PC-3 (cell line): ENCODE results near the gene DBNDD1. TPM values are rescaled to one million over a fixed set of nuclear protein-coding genes. Genes with fewer than 3 reads are reported as not detected.
"Not testable (repeated sequence)": the region's sequence is repeated elsewhere in the genome, so short reads cannot be mapped to it uniquely, and the experiment has no call there.

Experiments
- ATAC-seq: fragments of 200-7000 bp; cut with Tn5 transposase; 2 replicates; pipeline ENCODE4 v1.9.1; 2020; ENCODE audit warnings: mild to moderate bottlenecking, moderate library complexity
- Bru-seq: library from RNA; stranded (reverse); fragments of 400-500 nt; gene quantifications from one replicate; lab custom pipeline; 2021; lab: Mats Ljungman, UMichigan
- BruChase-seq, 2 experiments: library from RNA; stranded (reverse); fragments of 400-500 nt; gene quantifications; one replicate each; lab custom pipeline; 2021; lab: Mats Ljungman, UMichigan
- BruUV-seq: library from RNA; stranded (reverse); fragments of 400-500 nt; replicated peaks from 2 replicates; lab custom pipeline; 2021; lab: Mats Ljungman, UMichigan
- CTCF ChIA-PET: fragments of 300-600 bp; sonication (Branson Sonifier 250); formaldehyde crosslinking; loops from one replicate; lab custom pipeline; 2022; ENCODE audit warnings: antibody characterized with exemption; lab: Charles Lee
- POLR2A ChIA-PET: fragments of 300-600 bp; sonication (Branson Sonifier 250); formaldehyde crosslinking; loops from one replicate; lab custom pipeline; 2022; ENCODE audit warnings: antibody characterized with exemption; ENCODE audit not compliant: unreplicated experiment; lab: Charles Lee
- DNase-seq: peaks from one replicate; pipeline ENCODE4 v3.0.0-alpha.2; 2015
- H2AFZ ChIP-seq: fragments of 300-600 bp; sonication (generic); 2 replicates; pipeline ENCODE4 v1.6.0; 2016; ENCODE audit warnings: antibody characterized with exemption, low read length
- H3F3A ChIP-seq: fragments of 300-600 bp; sonication (generic); one replicate; pipeline ENCODE4 v1.6.0; 2017; ENCODE audit warnings: antibody characterized with exemption, low read length, control low read depth, mild to moderate bottlenecking; ENCODE audit not compliant: unreplicated experiment
- H3K27ac ChIP-seq: fragments of 300-600 bp; sonication (generic); 2 replicates; pipeline ENCODE4 v1.5.1; 2016; ENCODE audit warnings: mild to moderate bottlenecking, low read length
- H3K27me3 ChIP-seq: fragments of 300-600 bp; sonication (generic); 2 replicates; pipeline ENCODE4 v1.6.1; 2016; ENCODE audit warnings: low read length, mixed read lengths
- H3K36me3 ChIP-seq: fragments of 300-600 bp; sonication (generic); 2 replicates; pipeline ENCODE4 v1.6.1; 2016; ENCODE audit warnings: low read depth, mixed run types, low read length, mixed read lengths
- H3K4me1 ChIP-seq: fragments of 300-600 bp; sonication (generic); 2 replicates; pipeline ENCODE4 v1.5.1; 2016; ENCODE audit warnings: low read length; ENCODE audit not compliant: insufficient read depth
- H3K4me2 ChIP-seq: fragments of 300-600 bp; sonication (generic); 2 replicates; pipeline ENCODE4 v1.6.0; 2016; ENCODE audit warnings: low read length
- H3K4me3 ChIP-seq: fragments of 300-600 bp; sonication (generic); 2 replicates; pipeline ENCODE4 v1.5.1; 2016; ENCODE audit warnings: mild to moderate bottlenecking, low read length, mixed read lengths
- H3K79me2 ChIP-seq: fragments of 300-600 bp; sonication (generic); 2 replicates; pipeline ENCODE4 v1.6.1; 2017; ENCODE audit warnings: low read length, mixed read lengths
- H3K9ac ChIP-seq: fragments of 300-600 bp; sonication (generic); 2 replicates; pipeline ENCODE4 v1.6.0; 2016; ENCODE audit warnings: mild to moderate bottlenecking, low read length
- H3K9me2 ChIP-seq: fragments of 300-600 bp; sonication (generic); replicated peaks from 2 replicates; pipeline ENCODE4 v1.6.1; 2016; ENCODE audit warnings: mixed run types, low read length, mixed read lengths
- H3K9me3 ChIP-seq: fragments of 300-600 bp; sonication (generic); 2 replicates; pipeline ENCODE4 v1.6.1; 2016; ENCODE audit warnings: low read length, mixed read lengths
- H4K20me1 ChIP-seq: fragments of 300-600 bp; sonication (generic); 2 replicates; pipeline ENCODE4 v1.6.1; 2016; ENCODE audit warnings: low read length, mixed read lengths
- EZH2 ChIP-seq: fragments of 300-600 bp; sonication (generic); IDR thresholded peaks from one replicate; pipeline ENCODE4 v1.6.1; 2017; ENCODE audit warnings: antibody characterized with exemption, mild to moderate bottlenecking, low read length; ENCODE audit not compliant: unreplicated experiment
- EZH2phosphoT487 ChIP-seq: fragments of 300-600 bp; sonication (generic); IDR thresholded peaks from 2 replicates; pipeline ENCODE4 v1.6.1; 2018; ENCODE audit warnings: mild to moderate bottlenecking, antibody characterized with exemption, low read length, borderline replicate concordance
- intact Hi-C: fragments of 100-400 bp; cut with micrococcal nuclease; formaldehyde crosslinking; loops from 2 replicates; pipeline ENCODE4 v1.9.0; 2023
- long read RNA-seq: library from polyadenylated mRNA; unstranded; transcript quantifications from one replicate; pipeline ENCODE4 v2.0.0, GENCODE V29; 2021; ENCODE audit not compliant: unreplicated experiment
- total RNA-seq: library from RNA; depleted of rRNA; stranded (reverse); fragments of >200 nt; gene quantifications from 2 replicates; pipeline ENCODE4 v1.2.3, GENCODE V29; 2014; rRNA removed
- TF ChIP-seq, protein P1 (sequence below): fragments of 300-600 bp; sonication (generic); conservative IDR thresholded peaks from 2 replicates; pipeline ENCODE4 v1.5.1; 2017; ENCODE audit warnings: antibody characterized with exemption, low read depth, mild to moderate bottlenecking, low read length

The DBNDD1 gene, protein sequence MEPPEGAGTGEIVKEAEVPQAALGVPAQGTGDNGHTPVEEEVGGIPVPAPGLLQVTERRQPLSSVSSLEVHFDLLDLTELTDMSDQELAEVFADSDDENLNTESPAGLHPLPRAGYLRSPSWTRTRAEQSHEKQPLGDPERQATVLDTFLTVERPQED
- total RNA-seq (19.2 and 21.1 TPM in 2 replicates), Bru-seq, nascent RNA (percentile 44 among the genes with signal in this experiment), BruChase-seq, experiment 1, labeled RNA remaining after a 6-hour chase (percentile 58 among the genes with signal in this experiment), BruChase-seq, experiment 2, labeled RNA remaining after a 2-hour chase (percentile 46 among the genes with signal in this experiment)
- long read RNA-seq, transcript DBNDD1-207 (1 exons, 2,889 nt) = minor isoform, 12 of 52 reads
- long read RNA-seq, transcript DBNDD1-201 (4 exons, 2,079 nt) = major isoform, 35 of 52 reads
- long read RNA-seq, partial matches to known transcripts = 0 of 52 reads
- long read RNA-seq, other reads (novel, unspliced or antisense) = 2 of 52 reads

- peak; percentile 44 for ATAC-seq
- no TSS peak for BruUV-seq
- Histone ChIP-seq H2AFZ (peak within 1 kb of the TSS; percentile 81), H3K36me3 (no peaks in the 10 kb centered on the region), H3K4me1 (peaks cover 35% of the 10 kb centered on the region), H3F3A (no peaks in the 10 kb centered on the region), H3K27me3 (no peaks in the 10 kb centered on the region), H3K4me3 (peak within 1 kb of the TSS; percentile 77), H4K20me1 (no peaks in the 10 kb centered on the region), H3K9me2 (no peaks in the 10 kb centered on the region), H3K4me2 (peak within 1 kb of the TSS; percentile 97), H3K9ac (peak within 1 kb of the TSS; percentile 82), H3K27ac (peak within 1 kb of the TSS; percentile 69), H3K79me2 (peaks cover 21% of the 10 kb centered on the region), H3K9me3 (no peaks in the 10 kb centered on the region)
- intact Hi-C loops = no loop called here
- no peak for TF ChIP-seq EZH2
- DNase-seq = peak; percentile 29
- ChIA-PET POLR2A (no interaction called here), CTCF (interaction anchor here (0.6 kb wide), 2 partner anchors 42 to 332 kb away, joined by 3 read pairs; partner anchors contain the start of gene CDK10)
Measured at GRCh38 chr16:90018652-90019542, at the start of gene DBNDD1. Gene DBNDD1 (minus strand): TSS chr16:90019456. CDS start chr16:90019341, 115 bp downstream.

DNA sequence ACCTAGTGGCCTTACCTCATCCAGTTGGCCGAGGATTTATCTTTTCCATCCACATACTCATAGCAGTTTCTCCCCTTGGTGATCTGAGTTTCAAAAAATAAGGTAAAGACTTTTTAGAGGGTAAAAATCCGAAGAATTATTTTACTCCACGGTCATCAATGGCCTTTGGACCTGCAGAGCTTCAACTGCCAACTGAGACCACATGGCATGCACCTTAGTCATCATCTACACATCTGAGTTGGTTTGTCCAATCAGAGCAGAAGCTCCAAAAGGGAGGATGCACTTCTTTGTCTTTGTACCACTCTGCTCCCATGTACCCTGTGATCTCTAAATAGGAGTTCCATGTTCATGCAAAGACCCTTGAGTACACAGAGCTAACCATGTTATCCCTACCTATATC is 42.2 kb upstream of the DBNDD1 start:
- no peak overlapping the region for H2AFZ ChIP-seq
- intact Hi-C loops = no loop called here
- no peak overlapping the region for H3K4me3 ChIP-seq
- no peaks in the 10 kb centered on the region for H3F3A ChIP-seq
- H3K79me2 ChIP-seq = no peaks in the 10 kb centered on the region
- peaks cover 5% of the 10 kb centered on the region; the same call in 1 of the 2 replicates for H3K4me1 ChIP-seq
- H3K9me2 ChIP-seq = no peaks in the 10 kb centered on the region
- H3K4me2 ChIP-seq = no peak overlapping the region
- TF ChIP-seq EZH2 (no peak), EZH2phosphoT487 (no peak)
- TF ChIP-seq, protein P1, sequence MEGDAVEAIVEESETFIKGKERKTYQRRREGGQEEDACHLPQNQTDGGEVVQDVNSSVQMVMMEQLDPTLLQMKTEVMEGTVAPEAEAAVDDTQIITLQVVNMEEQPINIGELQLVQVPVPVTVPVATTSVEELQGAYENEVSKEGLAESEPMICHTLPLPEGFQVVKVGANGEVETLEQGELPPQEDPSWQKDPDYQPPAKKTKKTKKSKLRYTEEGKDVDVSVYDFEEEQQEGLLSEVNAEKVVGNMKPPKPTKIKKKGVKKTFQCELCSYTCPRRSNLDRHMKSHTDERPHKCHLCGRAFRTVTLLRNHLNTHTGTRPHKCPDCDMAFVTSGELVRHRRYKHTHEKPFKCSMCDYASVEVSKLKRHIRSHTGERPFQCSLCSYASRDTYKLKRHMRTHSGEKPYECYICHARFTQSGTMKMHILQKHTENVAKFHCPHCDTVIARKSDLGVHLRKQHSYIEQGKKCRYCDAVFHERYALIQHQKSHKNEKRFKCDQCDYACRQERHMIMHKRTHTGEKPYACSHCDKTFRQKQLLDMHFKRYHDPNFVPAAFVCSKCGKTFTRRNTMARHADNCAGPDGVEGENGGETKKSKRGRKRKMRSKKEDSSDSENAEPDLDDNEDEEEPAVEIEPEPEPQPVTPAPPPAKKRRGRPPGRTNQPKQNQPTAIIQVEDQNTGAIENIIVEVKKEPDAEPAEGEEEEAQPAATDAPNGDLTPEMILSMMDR = no peak
- H4K20me1 ChIP-seq = no peaks in the 10 kb centered on the region
- no peaks in the 10 kb centered on the region for H3K9me3 ChIP-seq
- no peak overlapping the region for H3K27ac ChIP-seq
- H3K9ac ChIP-seq = no peak overlapping the region
- no peak for ATAC-seq
- H3K27me3 ChIP-seq = no peaks in the 10 kb centered on the region
- CTCF ChIA-PET = no interaction called here
- no TSS peak for BruUV-seq
- DNase-seq = no peak
- H3K36me3 ChIP-seq = no peaks in the 10 kb centered on the region
- POLR2A ChIA-PET = no interaction called here

- Histone ChIP-seq H3K9me2 (no peaks in the 10 kb centered on the region), H3K4me3 (no peak overlapping the region), H3K27me3 (no peaks in the 10 kb centered on the region), H3K4me2 (no peak overlapping the region; the same call in 1 of the 2 replicates), H3F3A (no peaks in the 10 kb centered on the region), H3K9me3 (peaks cover 6% of the 10 kb centered on the region; the same call in 1 of the 2 replicates), H3K4me1 (peaks cover 5% of the 10 kb centered on the region; the same call in 1 of the 2 replicates), H2AFZ (no peak overlapping the region), H3K9ac (no peak overlapping the region), H3K27ac (no peak overlapping the region), H3K79me2 (no peaks in the 10 kb centered on the region), H4K20me1 (no peaks in the 10 kb centered on the region), H3K36me3 (no peaks in the 10 kb centered on the region)
- POLR2A ChIA-PET = no interaction called here
- CTCF ChIA-PET = no interaction called here
- no TSS peak for BruUV-seq
- DNase-seq (peak; percentile 26), ATAC-seq (no peak; the same call in 1 of the 2 replicates)
- intact Hi-C loops = no loop called here
- TF ChIP-seq EZH2 = no peak
- no peak for TF ChIP-seq EZH2phosphoT487
- TF ChIP-seq, protein P1 = no peak
Measured at GRCh38 chr16:90057738-90058173, 38.5 kb upstream of the DBNDD1 start.

DNA sequence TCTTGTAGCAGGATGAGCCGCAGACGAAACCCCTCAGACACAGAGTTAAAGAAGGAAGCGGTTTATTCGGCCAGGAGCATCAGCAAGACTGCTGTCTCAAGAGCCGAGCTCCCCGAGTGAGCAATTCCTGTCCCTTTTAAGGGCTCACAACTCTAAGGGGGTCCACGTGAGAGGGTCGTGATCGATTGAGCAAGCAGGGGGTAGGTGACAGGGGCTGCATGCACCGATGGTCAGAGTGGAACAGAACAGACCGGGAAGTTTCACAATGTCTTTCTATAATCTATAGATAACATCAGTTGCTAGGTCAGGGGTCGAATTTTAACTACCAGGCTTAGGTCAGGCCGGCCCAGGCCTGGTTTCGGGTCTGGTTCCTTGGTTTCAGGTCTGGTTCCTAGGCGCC is 37.3 kb upstream of the DBNDD1 start:
- intact Hi-C loops = not testable (repeated sequence)

More for the DNA sequence above, 37.3 kb upstream of the DBNDD1 start:
- H3K9me2 ChIP-seq, ATAC-seq, BruUV-seq, H3K4me1 ChIP-seq, DNase-seq, H3K9ac ChIP-seq, H2AFZ ChIP-seq, H3K27me3 ChIP-seq, POLR2A ChIA-PET, H3K9me3 ChIP-seq, H4K20me1 ChIP-seq, H3F3A ChIP-seq, H3K36me3 ChIP-seq, H3K27ac ChIP-seq, H3K4me3 ChIP-seq, CTCF ChIA-PET, H3K4me2 ChIP-seq, H3K79me2 ChIP-seq: not testable (repeated sequence)
